ENCODE measurements around the gene JAG1.

DNA sequence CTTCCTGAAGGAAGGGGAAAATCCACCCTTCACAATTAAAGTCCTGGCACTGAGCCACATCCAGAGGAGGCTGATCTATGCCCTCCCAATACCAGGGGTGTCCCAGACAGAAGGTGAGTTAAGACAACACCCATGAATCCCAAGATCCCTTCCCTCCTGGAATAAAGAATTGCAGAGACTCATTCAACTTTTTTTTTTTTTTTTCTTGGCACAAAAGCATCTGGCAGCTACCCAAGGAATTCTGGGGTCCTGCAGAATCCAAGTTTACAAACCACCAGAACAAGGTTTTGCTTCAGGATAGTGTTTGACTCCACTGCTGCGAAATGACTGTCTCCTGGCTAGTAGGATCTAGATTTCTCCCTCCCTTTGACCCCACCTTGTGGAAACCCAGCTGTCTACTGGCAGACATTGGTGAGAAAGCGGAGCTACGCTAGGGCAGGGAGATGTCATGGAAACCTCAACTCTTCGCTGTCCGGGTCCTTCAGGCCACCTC is 37.4 kb downstream of the JAG1 start:
- TF ChIP-seq YY1 (IDR thresholded peaks at IDR 0.05; ENCODE audit: low read depth) (no peak), RAD21 (IDR thresholded peaks at IDR 0.05; ENCODE audit: low read depth) (no peak)
- TF ChIP-seq, protein P1, sequence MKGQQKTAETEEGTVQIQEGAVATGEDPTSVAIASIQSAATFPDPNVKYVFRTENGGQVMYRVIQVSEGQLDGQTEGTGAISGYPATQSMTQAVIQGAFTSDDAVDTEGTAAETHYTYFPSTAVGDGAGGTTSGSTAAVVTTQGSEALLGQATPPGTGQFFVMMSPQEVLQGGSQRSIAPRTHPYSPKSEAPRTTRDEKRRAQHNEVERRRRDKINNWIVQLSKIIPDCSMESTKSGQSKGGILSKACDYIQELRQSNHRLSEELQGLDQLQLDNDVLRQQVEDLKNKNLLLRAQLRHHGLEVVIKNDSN (IDR thresholded peaks at IDR 0.05) = no peak

All from Ishikawa (cell line).